ENCODE data around the gene RFX8.

RFX8 gene

GRCh38 chr2:101502095-101502494 lies 27.2 kb upstream of the RFX8 start:
- no peak for DNase-seq (ENCODE audit: low read depth)
- TF ChIP-seq CTCF (IDR thresholded peaks at IDR 0.05; ENCODE audit: insufficient read depth, low read depth, low read length, missing control alignments), result no peak
- H3K4me3 ChIP-seq (ENCODE audit: low read length), result no peak overlapping the region

- no peak for DNase-seq (ENCODE audit: low read depth)
- H3K4me3 ChIP-seq (ENCODE audit: low read length), result no peak overlapping the region
- no peak for TF ChIP-seq CTCF (IDR thresholded peaks at IDR 0.05; ENCODE audit: insufficient read depth, low read depth, low read length, missing control alignments)
These were observed 26.5 kb upstream of the RFX8 start for GRCh38 chr2:101501443-101501842.

- H3K4me3 ChIP-seq (ENCODE audit: low read length), result no peak overlapping the region
- no peak for TF ChIP-seq CTCF (IDR thresholded peaks at IDR 0.05; ENCODE audit: insufficient read depth, low read depth, low read length, missing control alignments)
- DNase-seq (ENCODE audit: low read depth), result no peak
These were observed 25.9 kb upstream of the RFX8 start for GRCh38 chr2:101500860-101501259.

- TF ChIP-seq CTCF (IDR thresholded peaks at IDR 0.05; ENCODE audit: insufficient read depth, low read depth, low read length, missing control alignments), result no peak
- H3K4me3 ChIP-seq (ENCODE audit: low read length), result no peak overlapping the region
- DNase-seq (ENCODE audit: low read depth), result no peak
These were observed 25.3 kb upstream of the RFX8 start for GRCh38 chr2:101500180-101500579.

- DNase-seq (ENCODE audit: low read depth), result no peak
- TF ChIP-seq CTCF (IDR thresholded peaks at IDR 0.05; ENCODE audit: insufficient read depth, low read depth, low read length, missing control alignments), result no peak
- no peak overlapping the region for H3K4me3 ChIP-seq (ENCODE audit: low read length)
These were observed 21.4 kb upstream of the RFX8 start for GRCh38 chr2:101496279-101496678.

GRCh38 chr2:101492936-101493473 lies 18.1 kb upstream of the RFX8 start:
- no peak overlapping the region for H3K4me3 ChIP-seq (ENCODE audit: low read length)
- DNase-seq (ENCODE audit: low read depth), result no peak
- no peak for TF ChIP-seq CTCF (IDR thresholded peaks at IDR 0.05; ENCODE audit: insufficient read depth, low read depth, low read length, missing control alignments)

- H3K4me3 ChIP-seq (ENCODE audit: low read length), result no peak overlapping the region
- DNase-seq (ENCODE audit: low read depth), result no peak
- TF ChIP-seq CTCF (IDR thresholded peaks at IDR 0.05; ENCODE audit: insufficient read depth, low read depth, low read length, missing control alignments), result no peak
These were observed 12.1 kb upstream of the RFX8 start for GRCh38 chr2:101486994-101487393.

Data from epithelial cell of esophagus (primary cell).